IPS DF 4.7 (cell line): ENCODE measurements around the gene NXNL1.
A peak's percentile ranks its signal among the peaks of the same experiment; 100 is the strongest.
"Not testable (repeated sequence)": the region's sequence is repeated elsewhere in the genome, so short reads cannot be mapped to it uniquely, and the experiment has no call there.

Experiments
- DNase-seq: peaks from one replicate; pipeline ENCODE4 v3.0.0-alpha.2; 2013; ENCODE audit warnings: low spot score; ENCODE audit errors: extremely low read depth

Gene NXNL1, protein sequence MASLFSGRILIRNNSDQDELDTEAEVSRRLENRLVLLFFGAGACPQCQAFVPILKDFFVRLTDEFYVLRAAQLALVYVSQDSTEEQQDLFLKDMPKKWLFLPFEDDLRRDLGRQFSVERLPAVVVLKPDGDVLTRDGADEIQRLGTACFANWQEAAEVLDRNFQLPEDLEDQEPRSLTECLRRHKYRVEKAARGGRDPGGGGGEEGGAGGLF

DNA sequence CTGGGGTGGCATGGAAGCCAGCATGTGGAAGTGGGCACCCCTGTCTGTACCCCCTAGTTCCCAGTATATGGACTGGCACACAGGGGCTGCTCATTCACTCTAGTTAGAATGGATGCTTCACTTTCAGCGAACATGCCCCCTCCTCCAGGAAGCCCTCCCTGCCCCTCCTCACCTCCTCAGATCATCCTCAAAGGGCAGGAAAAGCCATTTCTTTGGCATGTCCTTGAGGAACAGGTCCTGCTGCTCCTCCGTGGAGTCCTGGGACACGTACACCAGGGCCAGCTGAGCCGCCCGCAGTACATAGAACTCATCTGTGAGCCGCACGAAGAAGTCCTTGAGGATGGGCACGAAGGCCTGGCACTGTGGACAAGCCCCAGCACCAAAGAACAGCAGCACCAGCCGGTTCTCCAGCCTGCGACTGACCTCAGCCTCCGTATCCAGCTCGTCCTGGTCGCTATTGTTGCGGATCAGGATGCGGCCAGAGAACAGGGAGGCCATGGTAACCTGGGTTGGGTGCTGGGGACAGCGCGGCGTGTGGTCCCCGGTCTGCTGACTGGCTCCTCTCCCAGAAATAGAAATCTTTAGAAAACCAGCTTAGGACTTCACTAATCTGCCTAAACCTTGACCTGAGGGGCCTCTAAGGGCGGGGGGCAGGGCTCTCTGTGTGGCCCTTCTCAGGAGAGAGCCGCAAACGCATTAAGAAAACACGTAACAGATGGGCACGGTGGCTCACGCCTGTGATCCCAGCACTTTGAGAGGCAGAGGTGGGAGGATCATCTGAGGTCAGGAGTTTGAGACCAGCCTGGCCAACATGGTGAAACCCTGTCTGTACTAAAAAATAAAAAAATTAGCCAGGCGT lies at the start of gene NXNL1:
NXNL1 (minus strand) TSS at position 555 of the 859 bp plus-strand sequence; CDS start at position 498, 57 bp downstream.
- no peak for DNase-seq

DNA sequence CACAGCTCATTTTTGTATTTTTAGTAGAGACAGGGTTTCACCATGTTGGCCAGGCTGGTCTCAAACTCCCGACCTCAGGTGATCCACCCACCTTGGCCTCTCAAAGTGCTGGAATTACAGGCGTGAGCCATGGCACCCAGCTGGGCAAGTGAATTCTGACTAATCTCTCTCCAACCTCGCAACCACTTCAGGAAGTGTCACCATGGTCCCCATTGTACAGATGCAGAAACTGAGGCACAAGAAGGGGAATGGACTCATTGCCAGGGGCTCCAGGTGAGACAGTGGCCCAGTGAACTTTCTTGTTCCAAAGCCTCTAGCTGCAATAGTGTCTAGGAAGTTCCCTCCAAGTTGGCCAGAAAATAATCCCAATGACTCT lies 47.8 kb upstream of the NXNL1 start:
- not testable (repeated sequence) for DNase-seq

DNA sequence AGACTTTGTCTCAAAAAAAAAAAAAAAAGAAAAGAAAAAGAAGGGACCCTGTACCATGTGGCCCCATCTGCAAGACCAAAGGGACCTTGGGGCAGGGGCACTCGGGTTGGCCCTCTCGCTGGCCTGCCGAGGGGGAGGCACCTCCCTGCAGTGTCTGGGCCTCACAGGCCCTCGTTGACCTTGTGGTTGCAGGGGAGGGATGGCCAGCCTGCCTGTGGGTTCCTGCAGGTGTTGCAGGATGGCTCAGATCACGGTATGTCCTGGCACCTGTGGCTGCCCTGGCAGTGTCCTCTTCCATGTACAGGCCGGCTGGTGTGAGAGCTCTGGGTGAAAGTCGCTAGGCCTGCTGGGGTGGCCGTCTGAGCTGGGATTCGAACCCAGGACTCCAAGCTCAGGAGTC lies 46.0 kb upstream of the NXNL1 start:
- no peak for DNase-seq

DNA sequence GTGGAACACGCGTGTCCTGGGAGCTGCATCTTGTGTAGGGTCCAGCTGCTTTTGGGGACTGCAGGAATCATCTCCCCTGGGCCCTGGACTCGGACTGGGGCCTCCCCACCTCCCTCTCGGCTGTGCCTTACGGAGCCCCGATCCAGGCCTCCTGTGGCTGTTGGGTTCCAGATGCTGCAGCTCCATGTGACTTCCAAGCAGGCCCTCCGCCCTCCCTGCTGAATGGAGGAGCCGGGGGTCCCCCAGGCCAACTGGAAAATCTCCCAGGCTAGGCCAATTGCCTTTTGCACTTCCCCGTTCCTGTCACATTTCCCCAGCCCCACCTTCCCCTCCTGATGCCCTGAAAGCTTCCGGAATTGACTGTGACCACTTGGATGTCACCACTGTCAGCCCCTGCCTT lies 44.5 kb upstream of the NXNL1 start:
- no peak for DNase-seq

DNA sequence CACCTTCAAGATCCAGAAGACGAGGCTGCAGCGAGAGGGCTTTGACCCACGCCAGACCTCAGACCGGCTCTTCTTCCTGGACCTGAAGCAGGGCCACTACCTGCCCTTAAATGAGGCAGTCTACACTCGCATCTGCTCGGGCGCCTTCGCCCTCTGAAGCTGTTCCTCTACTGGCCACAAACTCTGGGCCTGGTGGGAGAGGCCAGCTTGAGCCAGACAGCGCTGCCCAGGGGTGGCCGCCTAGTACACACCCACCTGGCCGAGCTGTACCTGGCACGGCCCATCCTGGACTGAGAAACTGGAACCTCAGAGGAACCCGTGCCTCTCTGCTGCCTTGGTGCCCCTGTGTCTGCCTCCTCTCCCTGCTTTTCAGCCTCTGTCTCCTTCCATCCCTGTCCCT lies 43.7 kb upstream of the NXNL1 start:
- DNase-seq = no peak

DNA sequence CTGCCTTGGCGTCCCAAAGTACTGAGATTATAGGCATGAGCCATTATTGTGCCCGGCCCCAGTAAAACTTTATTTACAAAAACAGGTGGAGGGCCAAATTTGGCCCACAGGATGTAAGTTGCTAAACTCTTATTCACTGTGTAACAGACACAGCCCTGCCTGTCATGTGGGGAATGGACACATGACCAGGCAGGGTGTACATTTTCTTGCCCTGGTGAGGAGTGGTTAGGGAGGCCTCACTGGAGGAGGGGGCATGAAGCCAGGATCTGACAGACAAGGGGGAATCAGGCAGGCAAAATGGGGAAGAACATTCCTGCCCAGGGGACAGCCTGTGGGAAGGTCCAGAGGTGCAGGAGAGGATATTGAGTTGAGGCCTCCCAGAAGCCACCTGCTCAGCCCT lies 43.3 kb upstream of the NXNL1 start:
- no peak for DNase-seq

DNA sequence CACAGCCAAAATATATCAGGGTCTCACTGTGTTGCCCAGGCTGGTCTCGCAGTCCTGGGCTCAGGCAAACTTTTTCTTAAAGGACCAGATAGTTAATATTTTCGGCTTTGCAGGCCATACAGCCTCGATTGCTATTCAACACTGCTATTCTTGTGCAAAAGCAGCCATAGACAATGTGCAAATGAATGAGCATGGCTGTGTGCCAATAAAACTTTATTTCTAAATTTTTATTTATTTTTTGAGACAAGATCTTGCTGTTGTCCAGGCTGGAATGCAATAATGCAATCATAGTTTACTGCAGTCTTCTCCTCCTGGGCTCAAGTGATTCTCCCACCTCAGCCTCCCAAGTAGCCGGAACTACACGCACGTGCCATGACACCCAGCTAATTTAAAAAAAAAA lies 42.5 kb upstream of the NXNL1 start:
- no peak for DNase-seq

DNA sequence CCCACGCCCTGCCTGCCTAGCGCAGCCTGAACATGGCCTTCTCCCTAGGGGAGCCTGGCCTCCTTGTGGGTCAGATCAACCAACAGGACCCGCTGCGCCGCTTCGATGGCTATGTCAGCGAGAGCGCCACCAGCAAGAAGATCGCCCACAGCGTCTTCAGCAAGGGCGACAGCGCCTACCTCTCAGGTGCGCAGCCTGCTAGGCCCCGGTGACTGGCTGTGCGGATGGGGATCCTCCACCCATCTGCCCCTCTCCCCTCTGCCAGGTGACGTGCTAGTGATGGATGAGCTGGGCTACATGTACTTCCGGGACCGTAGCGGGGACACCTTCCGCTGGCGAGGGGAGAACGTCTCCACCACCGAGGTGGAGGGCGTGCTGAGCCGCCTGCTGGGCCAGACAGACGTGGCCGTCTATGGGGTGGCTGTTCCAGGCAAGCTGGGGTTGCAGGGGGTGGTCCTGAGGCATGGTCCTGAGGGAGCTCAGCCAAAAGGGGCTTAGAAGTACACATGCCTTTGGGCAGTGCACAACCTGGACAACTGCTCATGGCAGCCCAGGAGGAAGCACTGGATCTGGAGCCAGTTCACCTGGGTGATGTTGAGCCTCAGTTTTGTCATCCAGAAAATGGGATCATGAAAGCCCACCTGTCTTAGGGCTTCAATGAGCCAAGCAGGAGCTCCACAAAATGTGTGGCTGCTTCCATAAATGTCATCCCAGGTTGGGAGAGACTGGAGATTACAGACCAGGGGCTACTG lies 39.9 kb upstream of the NXNL1 start:
- DNase-seq = no peak

DNA sequence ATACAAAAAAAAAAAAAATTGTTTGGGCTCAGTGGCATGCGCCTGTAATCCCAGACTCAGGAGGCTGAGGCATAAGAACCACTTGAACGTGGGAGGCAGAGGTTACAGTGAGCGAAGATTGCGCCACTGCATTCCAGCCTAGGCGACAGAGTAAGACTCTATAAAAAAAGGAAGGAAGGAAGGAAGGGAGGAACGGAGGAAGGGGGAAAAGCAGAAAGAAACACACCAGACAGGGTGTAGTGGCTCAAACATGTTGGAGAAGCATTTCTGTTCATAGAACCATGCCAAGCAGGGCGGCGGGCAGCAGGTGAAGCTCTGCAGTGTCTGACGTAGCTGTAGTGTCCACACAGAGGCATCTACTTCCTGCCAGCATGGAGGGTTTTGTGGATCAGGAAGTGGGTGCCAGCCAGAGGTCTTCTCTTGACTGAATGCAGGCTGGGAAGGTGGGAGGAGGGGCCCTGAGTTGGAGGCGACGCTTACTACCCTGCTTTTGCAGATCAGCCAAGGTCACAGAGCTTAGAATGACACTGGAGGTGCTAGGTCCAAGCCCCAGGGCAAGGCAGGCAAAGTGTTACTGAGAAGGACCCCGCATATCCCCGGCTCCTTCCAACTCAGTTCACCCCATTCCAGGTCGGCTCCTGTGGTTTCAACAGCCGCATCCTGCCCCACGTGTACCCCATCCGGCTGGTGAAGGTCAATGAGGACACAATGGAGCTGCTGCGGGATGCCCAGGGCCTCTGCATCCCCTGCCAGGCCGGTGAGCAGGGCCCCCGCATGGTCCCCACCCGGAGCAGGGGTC lies 39.1 kb upstream of the NXNL1 start:
- no peak for DNase-seq

DNA sequence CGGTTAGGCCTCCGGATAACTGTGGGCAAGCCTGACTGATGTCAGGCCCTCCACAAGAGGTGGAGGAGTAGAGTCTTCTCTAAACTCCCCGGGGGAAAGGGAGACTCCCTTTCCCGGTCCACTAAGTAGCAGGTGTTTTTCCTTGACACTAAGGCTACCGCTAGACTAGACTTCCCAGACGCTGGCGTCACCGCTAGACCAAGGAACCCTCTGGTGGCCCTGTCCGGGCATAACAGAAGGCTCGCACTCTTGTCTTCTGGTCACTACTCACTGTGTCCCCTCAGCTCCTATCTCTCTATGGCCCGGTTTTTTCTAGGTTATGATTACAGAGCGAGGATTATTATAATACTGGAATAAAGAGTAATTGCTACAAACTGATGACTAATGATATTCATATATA lies 38.3 kb upstream of the NXNL1 start:
- DNase-seq = not testable (repeated sequence)

DNA sequence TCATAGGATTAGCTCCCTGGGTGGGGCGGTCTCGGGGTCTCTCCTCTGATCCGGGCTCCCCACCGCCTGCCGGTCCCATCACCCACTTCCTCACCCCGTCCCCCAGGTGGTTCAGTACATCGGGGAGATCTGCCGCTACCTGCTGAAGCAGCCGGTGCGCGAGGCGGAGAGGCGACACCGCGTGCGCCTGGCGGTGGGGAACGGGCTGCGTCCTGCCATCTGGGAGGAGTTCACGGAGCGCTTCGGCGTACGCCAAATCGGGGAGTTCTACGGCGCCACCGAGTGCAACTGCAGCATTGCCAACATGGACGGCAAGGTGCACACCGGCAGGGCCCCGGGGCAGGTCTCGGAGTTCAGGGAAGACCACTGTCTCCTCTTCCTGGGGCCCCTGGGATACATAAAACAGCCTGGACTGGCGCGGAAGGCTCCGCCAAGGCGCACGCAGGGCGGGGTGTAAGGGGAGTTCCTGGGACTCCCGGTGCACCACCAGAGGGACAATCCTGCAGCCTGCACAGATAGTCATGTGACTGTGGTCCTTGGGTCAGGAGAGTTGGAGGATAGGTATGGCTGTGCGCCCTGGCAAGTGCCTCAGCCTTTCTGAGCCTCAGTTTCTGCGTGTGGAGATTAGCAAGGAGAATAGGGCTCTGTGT lies 36.5 kb upstream of the NXNL1 start:
- no peak for DNase-seq

DNA sequence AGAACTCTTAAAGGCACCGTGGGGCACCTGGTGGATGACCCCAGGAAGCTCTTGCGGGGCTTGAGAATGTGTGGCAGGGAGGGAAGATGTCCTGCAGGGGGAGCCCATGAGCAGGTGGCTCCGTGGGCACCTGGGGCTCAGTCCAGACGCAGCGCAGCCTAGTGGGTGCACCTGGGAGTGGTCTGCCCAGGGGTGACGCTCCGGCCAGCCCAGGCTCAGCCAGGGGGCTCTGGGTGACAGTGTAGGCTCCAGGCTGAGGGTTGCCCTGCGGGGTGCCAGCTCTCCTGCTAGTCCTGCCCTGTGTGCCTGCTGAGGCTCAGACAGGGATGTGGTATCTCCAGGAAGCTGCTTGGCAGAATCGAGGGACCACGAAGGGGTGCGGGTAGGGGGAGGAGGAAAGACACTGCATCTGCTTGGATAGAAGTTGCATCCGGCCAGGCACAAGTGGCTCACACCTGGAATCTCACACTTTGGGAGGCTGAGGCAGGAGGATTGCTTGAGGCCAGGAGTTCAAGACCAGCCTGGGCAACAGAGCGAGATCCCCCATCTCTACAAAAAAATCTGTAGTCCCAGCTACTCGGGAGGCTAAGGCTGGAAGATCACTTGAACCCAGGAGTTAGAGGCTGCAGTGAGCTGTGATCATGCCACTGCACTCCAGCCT lies 35.7 kb upstream of the NXNL1 start:
- DNase-seq = peak; percentile 53

DNA sequence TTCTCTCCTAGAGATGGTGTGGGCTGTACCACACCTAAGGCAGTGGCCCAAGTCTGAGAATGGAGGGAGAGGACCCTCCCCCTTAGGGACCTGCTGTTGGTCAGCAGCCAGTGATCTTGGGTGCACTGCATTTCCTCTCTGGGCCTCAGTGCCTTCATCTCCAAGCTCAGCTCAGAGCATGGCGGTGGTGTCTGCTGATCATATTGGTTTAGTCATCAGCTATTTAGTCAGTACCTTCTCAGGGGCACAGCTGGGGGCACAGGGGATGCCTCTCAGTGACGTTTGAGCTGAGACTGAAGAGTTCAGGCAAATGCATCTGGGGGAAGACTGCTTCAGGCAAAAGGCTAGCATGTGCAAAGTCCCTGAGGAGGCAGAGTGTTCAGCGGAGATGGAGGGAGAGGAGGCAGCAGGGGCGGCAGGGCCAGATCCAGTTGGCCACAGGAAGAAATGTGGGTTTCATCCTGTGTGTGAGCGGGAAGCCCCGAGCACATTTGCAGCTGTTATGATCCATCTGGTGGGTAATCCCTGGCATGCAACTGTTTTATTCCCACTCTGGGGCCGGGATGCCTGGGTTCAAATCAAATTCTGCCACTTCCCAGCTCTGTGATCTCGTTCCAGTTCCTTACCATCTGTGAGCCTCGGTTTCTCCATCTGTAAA lies 35.0 kb upstream of the NXNL1 start:
- DNase-seq = no peak

DNA sequence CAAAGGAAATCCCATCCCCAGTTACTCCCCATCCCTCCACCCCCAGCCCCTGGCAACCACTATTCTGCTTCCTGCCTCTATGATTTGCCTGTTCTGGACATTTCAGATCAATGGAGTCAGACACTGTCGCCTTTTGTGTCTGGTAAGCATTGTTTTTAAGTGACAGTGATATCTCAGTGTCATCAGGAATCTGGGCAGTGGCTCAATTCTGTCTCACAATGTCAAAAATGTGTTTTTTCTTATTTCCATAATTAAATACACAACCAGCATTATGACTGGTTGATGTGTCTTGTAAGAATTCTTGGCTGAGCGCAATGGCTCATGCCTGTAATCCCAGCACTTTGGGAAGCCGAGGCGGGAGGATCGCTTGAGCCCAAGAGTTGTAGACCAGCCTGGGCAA lies 30.6 kb upstream of the NXNL1 start:
- no peak for DNase-seq

DNA sequence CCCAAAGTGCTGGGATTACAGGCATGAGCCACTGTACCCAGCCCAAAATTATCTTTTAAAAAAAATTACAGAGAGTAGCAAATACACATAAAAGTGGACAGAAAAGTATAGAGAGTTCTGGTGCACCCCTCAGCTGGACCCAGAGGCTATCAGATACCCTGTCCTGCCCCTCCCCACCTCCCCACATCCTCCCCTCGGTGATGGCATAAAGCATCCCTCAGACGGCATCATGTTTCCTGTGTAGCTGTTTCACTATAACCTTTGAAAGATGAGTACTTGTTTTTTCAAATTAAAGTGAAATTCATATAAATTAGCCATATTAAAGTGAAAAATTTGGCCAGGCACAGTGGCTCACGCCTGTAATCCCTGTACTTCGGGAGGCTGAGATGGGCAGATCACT lies 29.7 kb upstream of the NXNL1 start:
- DNase-seq = no peak

DNA sequence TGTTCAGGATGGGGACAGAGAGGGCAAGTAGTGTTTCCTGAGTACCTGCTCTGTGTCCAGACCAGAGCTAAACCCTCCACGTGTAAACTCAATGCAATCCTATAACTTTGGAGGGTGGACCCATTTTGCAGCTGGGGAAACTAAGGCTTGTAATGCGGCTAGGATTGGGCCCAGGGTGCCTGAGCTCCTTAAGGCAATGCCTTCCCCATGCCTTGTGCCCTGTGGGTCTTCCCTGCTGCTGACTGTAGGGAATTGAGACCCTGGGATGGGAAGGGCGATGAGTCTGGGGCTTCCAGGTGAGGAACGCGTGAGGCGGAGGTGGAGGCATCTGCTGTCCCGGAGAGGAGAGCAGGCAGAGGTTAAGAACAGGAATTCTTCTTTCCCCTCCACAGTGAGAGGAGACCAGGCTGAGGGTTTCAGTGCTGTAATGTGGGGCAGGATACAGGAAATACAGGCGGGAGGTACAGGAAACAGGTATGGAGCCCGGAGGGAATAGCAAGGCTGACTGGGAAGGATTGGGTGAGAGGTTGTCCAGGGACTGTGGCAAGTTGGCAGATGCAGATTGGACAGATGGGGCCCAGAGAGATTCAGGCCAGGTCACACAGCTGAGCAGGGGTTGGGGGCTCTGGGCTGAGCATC lies 28.8 kb upstream of the NXNL1 start:
- DNase-seq = no peak

DNA sequence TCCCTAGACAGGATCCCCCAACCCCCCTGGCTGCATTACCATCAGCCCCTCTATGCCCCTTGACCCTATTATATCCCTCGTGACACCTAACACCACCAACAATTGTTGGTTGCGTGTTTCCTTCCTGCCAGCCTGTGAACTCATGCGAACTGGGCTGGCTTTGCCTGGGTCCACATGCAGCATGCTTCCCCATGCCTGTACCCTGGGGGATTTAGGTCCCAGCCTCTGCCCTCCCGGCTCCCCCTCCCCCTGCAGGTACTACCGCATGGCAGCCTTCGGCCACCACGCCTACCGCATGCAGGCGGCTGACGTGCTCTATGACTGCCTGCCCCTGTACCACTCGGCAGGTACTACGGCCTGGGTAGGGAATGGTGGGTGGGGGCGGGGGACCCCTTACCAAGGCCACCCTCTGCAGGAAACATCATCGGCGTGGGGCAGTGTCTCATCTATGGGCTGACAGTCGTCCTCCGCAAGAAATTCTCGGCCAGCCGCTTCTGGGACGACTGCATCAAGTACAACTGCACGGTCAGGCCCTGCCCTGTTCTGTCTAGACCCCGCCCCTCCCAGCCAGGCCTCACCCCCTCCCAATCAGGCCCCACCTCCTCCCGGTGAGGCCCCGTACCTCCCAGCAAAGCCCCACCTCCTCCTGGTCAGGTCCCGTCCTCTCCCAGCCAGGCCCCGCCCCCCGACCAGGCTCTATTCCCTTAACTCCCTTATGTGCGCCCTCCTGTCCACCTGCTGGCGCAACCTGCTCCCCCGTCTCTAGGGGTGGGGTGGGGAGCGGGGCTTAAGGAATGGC lies 28.1 kb upstream of the NXNL1 start:
- DNase-seq = no peak

DNA sequence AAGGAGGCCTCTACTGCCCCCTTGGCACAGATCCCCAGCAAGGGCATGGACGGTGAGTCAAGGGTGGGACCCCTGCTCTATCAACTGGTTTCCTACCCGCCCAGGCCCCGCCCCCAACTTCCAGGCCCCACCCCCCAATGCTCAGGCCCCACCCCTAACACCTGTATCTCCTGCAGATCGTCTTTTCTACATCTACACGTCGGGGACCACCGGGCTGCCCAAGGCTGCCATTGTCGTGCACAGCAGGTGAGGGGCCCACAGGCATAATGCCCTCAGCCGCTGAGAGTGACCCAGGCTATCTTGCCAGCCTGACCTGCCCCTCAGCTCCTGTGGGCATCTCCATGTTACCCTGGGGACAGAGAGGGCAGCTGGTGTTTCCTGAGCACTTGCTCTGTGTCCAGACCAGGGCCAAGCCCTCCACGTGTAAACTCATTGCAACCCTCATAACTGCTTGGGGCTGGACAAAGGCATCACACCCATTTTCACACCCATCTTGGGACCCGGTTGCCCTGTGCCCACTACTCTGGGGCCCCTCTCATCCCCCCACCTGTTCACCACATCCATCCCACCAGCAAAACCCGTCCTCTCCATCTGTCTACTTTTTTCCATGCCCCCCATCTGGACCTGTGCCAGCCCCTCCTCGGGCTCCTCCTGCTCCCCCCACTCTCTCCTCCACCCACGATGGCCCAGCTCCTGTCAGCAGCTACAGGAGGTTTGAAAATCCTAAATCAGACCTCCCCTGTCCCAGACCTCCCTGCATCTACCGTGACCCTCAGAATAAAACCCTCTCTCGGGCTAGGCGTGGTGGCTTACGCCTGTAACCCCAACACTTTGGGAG lies 26.8 kb upstream of the NXNL1 start:
- DNase-seq = no peak
